Cerebellar cortex (tissue), 1 donor: Measurements from ENCODE around the gene PLN.

Experiments used
- DNase-seq: peaks from one replicate; pipeline ENCODE4 v3.0.0-alpha.2; 2015; ENCODE audit warnings: low spot score

Gene PLN

GRCh38 chr6:118548136-118548535 is at the start of gene PLN:
Gene PLN (plus strand): TSS chr6:118548296. CDS start chr6:118558922, 10,626 bp downstream.
- no peak for DNase-seq

GRCh38 chr6:118500130-118501015 is 47.7 kb upstream of the PLN start:
- no peak for DNase-seq

DNA sequence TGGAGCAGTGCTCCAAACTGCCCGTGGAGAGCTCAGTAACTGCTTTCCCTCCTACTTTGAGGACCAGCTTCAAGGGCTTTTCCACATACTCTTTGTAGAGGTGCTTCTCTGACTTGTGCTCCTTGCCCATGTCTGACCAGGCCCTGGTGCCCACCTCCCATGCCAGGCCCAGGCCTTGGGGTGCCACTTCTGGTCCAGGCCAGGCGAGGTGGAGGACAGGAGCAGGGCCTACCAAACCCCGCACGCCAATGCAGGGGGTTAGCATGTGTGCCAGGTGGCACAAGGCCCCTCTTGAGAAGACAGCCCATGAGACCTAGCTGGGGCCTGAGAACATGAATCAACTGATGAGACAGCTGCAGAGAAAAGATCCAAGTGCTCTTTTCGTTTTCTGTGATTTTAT is 47.0 kb upstream of the PLN start:
- no peak for DNase-seq

DNA sequence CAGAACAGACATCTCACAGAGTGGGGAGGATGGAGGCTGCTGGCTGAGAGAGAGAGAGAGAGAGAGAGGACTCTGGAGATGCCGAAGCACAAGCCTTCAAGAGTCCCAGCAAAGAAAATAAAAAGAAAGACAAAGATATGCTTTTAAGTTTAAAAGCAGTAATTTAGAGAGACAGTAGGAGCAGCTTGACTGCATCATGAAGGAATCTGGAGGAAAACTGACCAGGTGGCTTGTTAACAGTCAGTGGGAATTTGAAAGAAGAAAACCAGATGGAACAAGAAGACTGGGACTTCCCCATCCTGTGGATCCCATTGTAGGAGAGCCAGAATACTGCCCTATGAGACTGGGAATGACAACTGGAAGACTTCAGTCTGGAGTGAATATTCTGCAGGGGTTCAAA is 46.3 kb upstream of the PLN start:
- DNase-seq: no peak

- no peak for DNase-seq
Observed at GRCh38 chr6:118502169-118502568, 45.9 kb upstream of the PLN start.

DNA sequence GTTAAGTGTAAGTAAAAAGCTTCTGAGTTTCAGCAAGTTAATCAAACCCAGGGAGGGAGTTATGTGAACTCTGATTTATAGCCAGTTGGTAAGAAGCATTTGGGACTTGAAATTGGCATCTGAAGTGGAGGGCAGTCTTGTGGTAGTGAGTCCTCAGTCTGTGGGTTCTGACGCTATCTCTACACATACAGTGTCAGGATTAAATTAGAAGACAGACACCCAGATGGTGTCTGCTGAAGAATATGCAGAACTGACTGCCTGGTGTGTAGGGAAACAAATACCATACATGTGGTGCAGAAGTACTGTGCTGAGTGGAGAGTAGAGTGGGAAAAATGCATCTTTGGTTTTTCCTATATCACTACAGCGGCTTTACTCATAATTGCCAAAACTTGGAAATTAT is 43.5 kb upstream of the PLN start:
- no peak for DNase-seq

DNA sequence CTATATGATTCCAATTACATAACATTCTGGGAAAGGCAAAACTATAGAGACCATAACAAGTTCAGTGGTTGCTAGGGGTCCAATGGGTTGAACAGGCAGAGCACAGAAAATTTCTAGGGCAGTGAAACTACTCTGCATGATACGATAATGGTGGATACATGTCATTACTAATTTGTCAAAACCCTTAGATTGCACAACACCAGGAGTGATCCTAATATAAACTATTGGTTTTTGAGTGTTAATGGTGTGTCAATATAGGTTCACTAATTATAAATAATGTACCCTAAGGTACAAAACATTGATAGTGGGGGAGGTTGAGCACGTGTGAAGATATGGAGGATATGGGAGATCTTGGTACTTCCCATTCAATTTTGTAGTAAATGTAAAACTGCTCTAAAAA is 42.4 kb upstream of the PLN start:
- no peak for DNase-seq

- no peak for DNase-seq
Observed at GRCh38 chr6:118506071-118506638, 41.9 kb upstream of the PLN start.

DNA sequence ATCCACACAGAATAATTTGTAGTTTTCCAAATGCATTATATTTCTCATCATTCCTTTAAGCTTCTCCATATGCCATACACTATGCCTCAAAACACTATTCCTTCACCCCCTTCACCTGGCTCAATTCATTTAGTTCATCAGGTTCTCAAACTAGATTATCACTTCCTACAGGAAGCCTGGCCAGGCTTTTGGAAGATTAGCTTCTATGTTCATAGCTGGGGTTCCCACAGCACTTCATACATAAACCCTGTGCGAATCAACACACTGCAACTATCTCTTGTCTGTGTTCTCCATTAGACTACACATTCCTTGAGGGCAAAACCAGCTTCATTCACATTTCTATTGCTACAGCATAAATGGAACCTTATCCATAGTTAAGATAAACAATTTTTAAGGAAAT is 40.5 kb upstream of the PLN start:
- no peak for DNase-seq

DNA sequence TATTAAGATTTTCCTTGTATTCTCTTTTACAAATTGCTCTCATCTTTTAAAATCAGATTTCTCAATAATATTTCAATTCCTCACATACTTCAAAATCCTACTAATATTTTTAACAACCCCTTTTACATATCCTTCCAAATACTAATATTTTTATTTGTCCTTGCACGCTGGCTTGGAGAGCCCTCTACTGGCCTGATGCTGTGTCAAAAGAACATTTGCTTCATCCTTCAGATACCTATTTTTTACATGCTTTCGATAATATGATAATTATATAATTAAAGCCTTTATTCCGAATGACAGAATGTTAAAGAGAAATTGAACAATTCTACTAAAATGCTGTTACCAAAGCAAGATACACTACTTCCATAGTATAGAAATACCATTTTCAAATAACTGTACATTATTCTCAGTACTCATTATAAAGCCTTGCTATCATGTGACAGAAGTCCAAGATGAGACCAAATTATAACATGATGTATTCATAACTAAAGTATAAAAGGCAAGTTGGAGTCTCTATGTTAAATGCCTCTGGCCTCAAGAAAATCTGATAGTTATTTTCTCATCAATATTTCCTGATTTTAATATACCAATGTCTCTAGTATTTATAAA is 39.0 kb upstream of the PLN start:
- DNase-seq: peak; percentile 37

DNA sequence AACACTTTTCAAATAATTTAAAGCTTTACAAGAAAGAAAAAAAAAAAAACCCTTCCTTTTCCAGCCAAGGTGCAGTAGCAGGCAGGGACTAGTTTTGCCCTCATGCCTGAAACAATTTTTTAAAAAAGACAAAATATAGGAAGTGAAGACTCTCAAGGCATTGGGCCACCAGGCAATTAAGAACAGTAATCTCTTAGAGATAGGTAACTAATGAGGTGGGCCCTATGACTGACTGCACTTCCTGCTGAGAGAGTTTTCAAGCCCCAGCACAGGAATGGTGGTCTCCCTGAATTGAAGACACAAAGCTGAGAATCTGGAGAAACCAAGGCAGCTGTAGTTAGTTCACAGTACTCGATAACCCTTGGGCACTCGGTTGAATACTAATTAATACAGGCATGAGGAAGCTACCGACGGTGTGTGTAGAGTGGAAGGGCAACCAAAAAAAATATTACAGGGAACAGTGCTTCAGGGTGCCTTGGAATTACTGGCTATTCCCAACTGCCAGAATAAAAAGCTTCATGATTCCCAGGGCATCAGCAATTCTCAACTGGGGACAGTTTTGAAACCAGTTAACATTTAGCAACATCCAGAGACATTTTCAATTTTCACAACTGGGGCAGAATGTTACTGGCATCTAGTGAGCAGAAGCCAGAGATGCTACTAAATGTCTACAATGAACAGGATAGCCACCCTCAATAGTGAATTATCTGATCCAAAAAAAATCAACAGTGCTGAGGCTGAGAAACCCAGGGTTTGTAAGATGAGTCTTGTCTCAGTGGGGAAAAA is 36.0 kb upstream of the PLN start:
- DNase-seq: no peak

GRCh38 chr6:118514689-118515088 is 33.4 kb upstream of the PLN start:
- DNase-seq: peak; percentile 35

- DNase-seq: no peak
Observed at GRCh38 chr6:118522422-118522821, 25.7 kb upstream of the PLN start.

- DNase-seq: no peak
Observed at GRCh38 chr6:118523216-118523615, 24.9 kb upstream of the PLN start.

- no peak for DNase-seq
Observed at GRCh38 chr6:118524686-118525085, 23.4 kb upstream of the PLN start.

GRCh38 chr6:118525913-118526780 is 21.9 kb upstream of the PLN start:
- DNase-seq: no peak

GRCh38 chr6:118528129-118528528 is 20.0 kb upstream of the PLN start:
- DNase-seq: no peak

GRCh38 chr6:118529756-118530155 is 18.3 kb upstream of the PLN start:
- DNase-seq: no peak

DNA sequence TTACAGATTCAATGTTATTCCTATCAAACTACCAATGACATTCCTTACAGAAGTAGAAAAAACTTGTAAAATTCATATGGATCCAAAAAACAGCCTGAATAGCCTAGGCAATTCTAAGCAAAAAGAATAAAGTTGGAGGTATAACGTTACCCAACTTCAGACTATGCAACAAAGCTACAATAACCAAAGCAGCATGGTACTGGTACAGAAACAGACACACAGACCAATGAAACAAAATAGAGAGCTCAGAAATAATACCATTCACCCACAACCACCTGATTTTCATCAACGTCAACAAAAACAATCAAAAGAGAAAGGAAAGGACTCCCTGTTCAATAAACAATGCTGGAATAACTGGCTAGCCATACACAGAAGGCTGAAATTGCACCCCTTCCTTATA is 17.2 kb upstream of the PLN start:
- no peak for DNase-seq

DNA sequence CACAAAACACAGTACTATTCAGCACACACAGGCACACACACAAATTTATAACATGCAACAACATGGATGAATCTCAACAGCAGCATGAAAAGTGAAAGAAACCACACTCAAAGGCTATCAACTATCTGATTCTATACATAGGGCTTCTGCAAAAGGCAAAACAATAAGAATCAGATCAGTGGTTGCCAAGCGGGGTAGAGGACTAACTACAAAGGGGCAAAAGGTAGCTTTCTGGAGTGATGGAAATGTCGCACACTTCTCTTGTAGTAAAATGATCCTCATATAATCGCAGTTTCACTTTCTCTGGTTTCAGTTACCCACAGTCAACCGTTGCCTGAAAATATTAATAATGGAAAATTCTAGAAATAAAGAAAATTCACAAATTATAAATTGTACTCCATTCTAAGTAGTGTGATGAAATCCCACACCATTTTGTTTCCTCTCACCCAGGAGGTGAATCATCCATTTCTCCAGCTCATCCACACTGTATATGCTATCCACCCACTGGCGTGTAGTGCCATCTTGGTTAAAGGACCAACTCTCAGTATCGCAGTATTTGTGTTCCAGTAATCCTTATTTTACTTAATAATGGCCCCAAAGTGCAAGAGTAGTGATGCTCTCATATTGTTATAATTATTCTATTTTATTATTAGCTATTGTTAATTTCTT is 12.8 kb upstream of the PLN start:
- no peak for DNase-seq

DNA sequence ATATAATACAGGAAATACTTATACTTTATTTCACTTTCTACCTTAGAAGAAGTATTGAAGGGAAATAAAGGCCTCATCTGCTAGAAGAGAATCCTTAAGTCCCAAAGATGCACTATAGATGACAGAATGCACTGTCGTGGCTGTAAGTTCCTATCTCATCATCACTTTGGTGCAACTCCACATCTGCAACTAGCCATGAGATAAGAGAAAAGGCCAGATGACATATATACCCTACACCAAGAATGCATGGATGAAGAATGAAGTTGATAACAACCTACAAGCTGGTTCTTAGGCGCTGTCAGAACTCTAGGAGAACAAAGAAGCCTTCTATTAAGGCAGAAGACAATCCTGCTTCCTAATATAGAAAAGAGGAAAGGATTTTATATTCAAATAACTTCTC is 11.6 kb upstream of the PLN start:
- DNase-seq: no peak
